GM13976 (cell line): ENCODE results near the gene SH3D19.
A peak's percentile ranks its signal among the peaks of the same experiment; 100 is the strongest.

Experiments used
- DNase-seq: peaks from one replicate; pipeline ENCODE4 v3.0.0; 2012; ENCODE audit warnings: low spot score
- in situ Hi-C: fragments of 300-500 bp; cut with MboI; formaldehyde crosslinking; loops from one replicate; pipeline ENCODE4 v1.12.0; 2022; ENCODE audit warnings: low sequenced_read_pairs, mixed read lengths, inconsistent platforms; ENCODE audit not compliant: unreplicated experiment
- TF ChIP-seq, protein P1 (sequence below): IDR thresholded peaks from 2 replicates; pipeline ENCODE4 v1.5.1; 2012; ENCODE audit warnings: borderline replicate concordance, mild to moderate bottlenecking; ENCODE audit not compliant: insufficient read depth; ENCODE audit errors: extremely low read depth, missing control alignments, control extremely low read depth

SH3D19 gene

DNA sequence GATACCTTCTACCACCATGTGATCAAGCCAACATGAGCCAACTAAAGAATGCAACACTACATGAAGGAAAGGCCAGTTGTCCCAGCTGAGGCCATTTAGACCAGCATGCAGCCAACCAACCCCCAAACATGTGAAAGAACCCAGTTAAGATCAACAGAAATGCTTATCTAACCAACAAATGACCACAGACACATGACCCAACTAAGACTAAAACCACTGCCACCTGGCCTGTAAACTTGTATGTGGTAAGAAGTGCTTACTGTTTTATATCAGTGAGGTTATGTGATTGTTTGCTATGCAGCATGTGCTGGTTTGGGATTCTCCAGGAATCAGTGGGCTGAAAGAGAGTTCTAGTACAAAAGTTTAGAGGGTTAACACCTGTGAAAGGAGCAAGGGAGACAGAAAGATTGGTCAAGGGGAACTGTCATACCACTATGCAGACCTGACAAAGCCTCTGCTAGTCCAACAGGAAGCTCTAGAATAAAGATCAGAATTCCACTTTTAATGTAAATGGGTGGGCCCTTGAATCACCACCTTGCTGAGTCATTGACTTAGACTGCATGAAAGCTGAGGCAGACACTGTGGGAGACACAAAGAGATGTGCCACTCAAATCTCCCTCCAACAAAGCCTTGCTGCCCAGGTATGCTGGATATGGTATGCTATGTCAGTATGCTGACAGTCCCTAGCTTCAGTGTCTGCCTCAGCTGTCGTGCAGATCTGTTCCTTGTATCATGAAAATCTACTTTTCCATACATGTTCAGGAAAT lies 6.1 kb upstream of the SH3D19 start:
- TF ChIP-seq, protein P1, sequence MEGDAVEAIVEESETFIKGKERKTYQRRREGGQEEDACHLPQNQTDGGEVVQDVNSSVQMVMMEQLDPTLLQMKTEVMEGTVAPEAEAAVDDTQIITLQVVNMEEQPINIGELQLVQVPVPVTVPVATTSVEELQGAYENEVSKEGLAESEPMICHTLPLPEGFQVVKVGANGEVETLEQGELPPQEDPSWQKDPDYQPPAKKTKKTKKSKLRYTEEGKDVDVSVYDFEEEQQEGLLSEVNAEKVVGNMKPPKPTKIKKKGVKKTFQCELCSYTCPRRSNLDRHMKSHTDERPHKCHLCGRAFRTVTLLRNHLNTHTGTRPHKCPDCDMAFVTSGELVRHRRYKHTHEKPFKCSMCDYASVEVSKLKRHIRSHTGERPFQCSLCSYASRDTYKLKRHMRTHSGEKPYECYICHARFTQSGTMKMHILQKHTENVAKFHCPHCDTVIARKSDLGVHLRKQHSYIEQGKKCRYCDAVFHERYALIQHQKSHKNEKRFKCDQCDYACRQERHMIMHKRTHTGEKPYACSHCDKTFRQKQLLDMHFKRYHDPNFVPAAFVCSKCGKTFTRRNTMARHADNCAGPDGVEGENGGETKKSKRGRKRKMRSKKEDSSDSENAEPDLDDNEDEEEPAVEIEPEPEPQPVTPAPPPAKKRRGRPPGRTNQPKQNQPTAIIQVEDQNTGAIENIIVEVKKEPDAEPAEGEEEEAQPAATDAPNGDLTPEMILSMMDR = no peak
- in situ Hi-C loops = no loop called here
- no peak for DNase-seq

DNA sequence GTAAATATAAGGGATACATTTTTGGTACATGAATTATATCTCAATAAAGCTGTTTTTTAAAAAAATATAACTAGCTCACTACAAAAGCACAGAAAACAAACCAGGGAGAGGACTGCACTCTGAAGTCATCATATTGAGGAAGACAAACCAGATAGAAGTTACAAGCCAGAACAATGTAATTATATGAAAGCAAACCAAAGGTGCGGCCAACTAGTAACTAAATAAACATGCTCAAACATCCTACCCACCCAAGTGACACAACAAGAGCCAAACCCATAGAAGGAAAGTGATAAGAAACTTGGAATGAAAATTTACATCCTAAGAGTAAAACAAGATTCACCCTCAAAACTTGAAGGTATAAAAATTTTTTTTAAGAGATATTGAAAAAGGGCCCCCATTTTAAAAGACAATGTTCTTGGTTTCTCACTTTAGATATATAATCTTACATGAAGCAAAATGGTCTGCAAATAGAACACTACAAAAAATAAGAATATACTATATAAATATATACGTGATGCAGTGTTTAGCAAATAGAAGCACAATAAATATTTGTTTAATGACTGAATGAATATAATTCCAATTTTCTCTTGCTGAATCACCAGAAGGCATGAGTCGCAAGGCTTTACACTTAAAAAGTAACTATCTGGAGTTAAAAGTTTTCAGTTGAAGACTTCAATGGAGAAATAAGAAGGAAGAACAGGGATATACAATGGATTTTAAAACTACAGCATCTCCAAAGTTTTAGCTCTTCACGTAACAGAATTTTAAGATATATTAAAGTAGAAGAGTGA lies 4.0 kb upstream of the SH3D19 start:
- in situ Hi-C loops = no loop called here
- no peak for DNase-seq
- TF ChIP-seq, protein P1 = no peak

DNA sequence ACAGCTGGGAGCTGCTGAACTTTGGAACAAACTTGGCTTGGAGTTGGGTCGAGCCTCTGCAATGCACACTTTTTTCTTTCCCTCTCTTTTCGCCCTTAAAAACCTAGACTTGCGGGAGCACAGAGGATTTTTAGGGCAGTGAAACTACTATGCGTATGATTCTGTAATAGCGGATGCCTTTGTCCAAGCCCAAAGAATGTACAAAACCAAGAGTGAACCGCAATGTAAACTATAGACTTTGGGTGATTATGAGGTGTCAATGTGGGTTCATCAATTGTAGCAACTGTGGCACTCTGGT lies 493 bp upstream of the SH3D19 start:
- TF ChIP-seq, protein P1 = no peak
- in situ Hi-C loops = no loop called here
- no peak for DNase-seq

DNA sequence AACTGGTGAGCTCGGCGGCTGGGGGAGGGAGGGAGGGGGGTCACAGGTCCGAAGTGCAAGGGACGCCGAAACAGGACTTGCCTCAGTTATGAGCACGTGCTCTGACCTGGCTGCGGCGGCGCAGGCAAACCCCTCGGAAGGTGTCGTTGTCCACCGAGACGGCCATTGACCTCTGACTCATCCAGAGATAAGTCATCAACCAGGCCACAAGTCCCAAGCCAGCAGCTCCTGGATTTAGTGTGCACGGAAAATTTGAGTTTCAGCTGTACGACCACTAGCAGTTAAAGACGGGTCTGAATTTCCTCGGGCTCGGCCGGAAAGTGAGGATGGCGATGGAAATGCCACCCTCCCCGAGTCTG lies 674 bp downstream of the SH3D19 start:
- peak; percentile 35 for DNase-seq
- TF ChIP-seq, protein P1 = no peak
- in situ Hi-C loops = no loop called here

DNA sequence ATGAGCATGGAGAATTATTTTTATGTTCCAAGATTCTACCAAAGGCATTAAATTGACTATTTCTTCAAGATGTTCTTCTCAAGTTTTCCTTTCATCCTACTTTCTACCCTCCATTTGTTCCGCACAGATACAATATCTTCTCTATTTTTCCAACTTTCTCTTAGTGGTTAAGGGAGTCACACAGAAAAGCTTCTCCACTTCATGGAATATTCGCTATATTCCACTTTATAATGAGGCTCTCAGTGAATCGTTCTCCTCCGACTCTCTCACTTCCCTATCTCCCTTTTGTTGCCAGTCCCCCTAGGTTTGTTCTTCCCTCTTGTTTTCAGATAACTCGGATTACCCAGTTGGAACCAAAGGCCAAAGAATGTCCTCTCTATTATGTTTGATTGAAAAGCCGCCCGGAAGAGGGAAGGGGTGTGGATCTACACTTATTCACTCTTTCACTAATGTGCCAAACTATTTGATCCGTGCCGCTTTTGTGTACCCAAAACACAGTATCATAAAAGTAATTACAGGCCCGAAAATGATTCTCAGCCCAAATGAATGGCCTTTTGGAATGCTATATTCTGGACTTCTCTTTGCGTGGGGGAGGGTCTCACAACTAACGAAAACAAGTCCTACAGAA lies 1.2 kb downstream of the SH3D19 start:
- TF ChIP-seq, protein P1 = no peak
- in situ Hi-C loops = no loop called here
- DNase-seq = no peak

DNA sequence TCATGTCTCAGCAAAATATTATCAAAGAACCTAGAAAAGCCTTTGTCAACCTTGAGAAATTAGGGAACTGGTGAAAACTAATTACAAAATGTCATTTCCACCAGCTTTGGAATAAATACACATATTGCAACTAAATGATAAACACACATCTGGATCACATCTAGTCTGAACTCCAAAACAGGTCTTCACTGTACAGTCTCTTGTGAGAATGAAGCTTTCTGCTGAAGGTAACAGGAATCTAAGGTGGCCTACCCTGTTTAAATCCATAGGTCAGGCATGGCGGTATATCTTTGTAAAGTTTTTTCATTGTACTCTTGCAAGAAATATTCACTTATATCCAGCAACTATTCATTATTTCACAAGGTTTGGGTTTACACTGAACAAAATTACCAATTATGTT lies 1.7 kb downstream of the SH3D19 start:
- no peak for DNase-seq
- in situ Hi-C loops = no loop called here
- TF ChIP-seq, protein P1 = no peak
